ENCODE measurements around the gene CDC27.
A peak's percentile ranks its signal among the peaks of the same experiment; 100 is the strongest.
"Not testable (repeated sequence)": the region's sequence is repeated elsewhere in the genome, so short reads cannot be mapped to it uniquely, and the experiment has no call there.

CDC27 gene

GRCh38 chr17:47106130-47106529 lies 83.0 kb downstream of the CDC27 start:
- Histone ChIP-seq H3K27ac (no peak overlapping the region), H3K27me3 (peaks cover 0 to 10% of the 10 kb centered on the region in 2 donors), H3K36me3 (no peaks in the 10 kb centered on the region), H3K9me3 (no peaks in the 10 kb centered on the region), H3K4me1 (no peaks in the 10 kb centered on the region), H3K4me3 (no peak overlapping the region)
- intact Hi-C loops (cut with DNase I; ENCODE audit: low total_unique reads): no loop called here
- TF ChIP-seq CTCF (IDR thresholded peaks at IDR 0.05): no peak
- DNase-seq: no peak

GRCh38 chr17:47105246-47105645 lies 83.8 kb downstream of the CDC27 start:
- H3K27me3 ChIP-seq; H3K4me1 ChIP-seq; H3K27ac ChIP-seq; DNase-seq; H3K4me3 ChIP-seq; intact Hi-C loops (cut with DNase I; ENCODE audit: low total_unique reads); H3K9me3 ChIP-seq; H3K36me3 ChIP-seq: not testable (repeated sequence)

- Histone ChIP-seq H3K4me3 (no peak overlapping the region), H3K4me1 (peaks cover 0 to 21% (median 11%) of the 10 kb centered on the region in 4 donors), H3K9me3 (no peaks in the 10 kb centered on the region), H3K27ac (no peak overlapping the region), H3K27me3 (peaks cover 0 to 10% of the 10 kb centered on the region in 2 donors), H3K36me3 (no peaks in the 10 kb centered on the region)
- TF ChIP-seq CTCF (IDR thresholded peaks at IDR 0.05): no peak
- intact Hi-C loops (cut with DNase I; ENCODE audit: low total_unique reads): no loop called here
- no peak for DNase-seq
These were observed 86.2 kb downstream of the CDC27 start for GRCh38 chr17:47102914-47103313.

- Histone ChIP-seq H3K27me3 (no peaks in the 10 kb centered on the region), H3K9me3 (no peaks in the 10 kb centered on the region), H3K36me3 (peaks cover 0 to 3% (median 0%) of the 10 kb centered on the region in 3 donors), H3K27ac (peak overlapping the region; percentile 84), H3K4me3 (peak overlapping the region; percentile 80 to 91), H3K4me1 (peaks cover 0 to 32% (median 13%) of the 10 kb centered on the region in 4 donors)
- intact Hi-C loops (cut with DNase I; ENCODE audit: low total_unique reads): no loop called here
- peak; percentile 8 to 26 for TF ChIP-seq CTCF (IDR thresholded peaks at IDR 0.05)
- DNase-seq: peak; percentile 94 to 97
These were observed 88.9 kb downstream of the CDC27 start for GRCh38 chr17:47099987-47100711.

- DNase-seq: no peak
- Histone ChIP-seq H3K4me3 (peak overlapping the region; percentile 80 to 91), H3K4me1 (peaks cover 0 to 32% (median 13%) of the 10 kb centered on the region in 4 donors), H3K9me3 (no peaks in the 10 kb centered on the region), H3K27me3 (no peaks in the 10 kb centered on the region), H3K36me3 (peaks cover 0 to 3% (median 0%) of the 10 kb centered on the region in 3 donors), H3K27ac (peak overlapping the region; percentile 84)
- intact Hi-C loops (cut with DNase I; ENCODE audit: low total_unique reads): no loop called here
- TF ChIP-seq CTCF (IDR thresholded peaks at IDR 0.05): no peak
These were observed 89.6 kb downstream of the CDC27 start for GRCh38 chr17:47099451-47099986.

- Histone ChIP-seq H3K27ac (no peak overlapping the region), H3K9me3 (peaks cover 0 to 3% (median 0%) of the 10 kb centered on the region in 3 donors), H3K4me1 (peaks cover 0 to 32% (median 13%) of the 10 kb centered on the region in 4 donors), H3K27me3 (no peaks in the 10 kb centered on the region), H3K36me3 (peaks cover 3 to 7% (median 4%) of the 10 kb centered on the region in 3 donors), H3K4me3 (no peak overlapping the region)
- intact Hi-C loops (cut with DNase I; ENCODE audit: low total_unique reads): no loop called here
- TF ChIP-seq CTCF (IDR thresholded peaks at IDR 0.05): no peak
- DNase-seq: no peak
These were observed 92.8 kb downstream of the CDC27 start for GRCh38 chr17:47096343-47096742.
